GM12864 (cell line): ENCODE measurements around the gene PTPRG.

Source experiments
- DNase-seq: peaks from one replicate; pipeline ENCODE4 v3.0.0-alpha.2; 2011; ENCODE audit warnings: low read depth
- H3K4me3 ChIP-seq: 2 replicates; pipeline ENCODE4 v1.5.1; 2011; ENCODE audit warnings: mild to moderate bottlenecking, low read depth, low read length, control low read depth
- TF ChIP-seq, protein P1 (sequence below): IDR thresholded peaks from 2 replicates; pipeline ENCODE4 v1.5.1; 2011; ENCODE audit warnings: low read depth, mild to moderate bottlenecking, moderate library complexity, low read length, control low read depth, inconsistent platforms; ENCODE audit errors: missing control alignments

PTPRG gene

DNA sequence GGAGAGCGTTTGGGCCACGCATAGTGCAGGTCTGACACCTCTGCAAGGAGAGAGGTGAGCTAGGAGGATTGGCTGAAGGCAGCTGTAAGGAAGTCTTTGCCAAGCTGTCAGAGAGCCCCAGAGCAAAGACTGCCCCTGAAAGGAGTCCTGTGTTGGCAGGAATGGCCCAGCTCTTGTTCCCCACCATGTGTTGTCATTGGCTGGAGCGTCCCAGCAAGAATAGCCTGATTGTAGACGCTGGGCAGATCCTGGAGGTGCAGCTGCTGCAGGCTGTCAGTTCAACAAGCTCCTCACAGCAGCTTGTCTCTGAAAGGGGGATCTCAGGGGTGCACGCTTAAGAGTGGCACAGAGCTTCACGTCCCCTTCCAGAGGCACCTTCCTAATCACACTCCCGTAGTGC lies 574.4 kb downstream of the PTPRG start:
- no peak for DNase-seq
- H3K4me3 ChIP-seq: no peak overlapping the region
- TF ChIP-seq, protein P1, sequence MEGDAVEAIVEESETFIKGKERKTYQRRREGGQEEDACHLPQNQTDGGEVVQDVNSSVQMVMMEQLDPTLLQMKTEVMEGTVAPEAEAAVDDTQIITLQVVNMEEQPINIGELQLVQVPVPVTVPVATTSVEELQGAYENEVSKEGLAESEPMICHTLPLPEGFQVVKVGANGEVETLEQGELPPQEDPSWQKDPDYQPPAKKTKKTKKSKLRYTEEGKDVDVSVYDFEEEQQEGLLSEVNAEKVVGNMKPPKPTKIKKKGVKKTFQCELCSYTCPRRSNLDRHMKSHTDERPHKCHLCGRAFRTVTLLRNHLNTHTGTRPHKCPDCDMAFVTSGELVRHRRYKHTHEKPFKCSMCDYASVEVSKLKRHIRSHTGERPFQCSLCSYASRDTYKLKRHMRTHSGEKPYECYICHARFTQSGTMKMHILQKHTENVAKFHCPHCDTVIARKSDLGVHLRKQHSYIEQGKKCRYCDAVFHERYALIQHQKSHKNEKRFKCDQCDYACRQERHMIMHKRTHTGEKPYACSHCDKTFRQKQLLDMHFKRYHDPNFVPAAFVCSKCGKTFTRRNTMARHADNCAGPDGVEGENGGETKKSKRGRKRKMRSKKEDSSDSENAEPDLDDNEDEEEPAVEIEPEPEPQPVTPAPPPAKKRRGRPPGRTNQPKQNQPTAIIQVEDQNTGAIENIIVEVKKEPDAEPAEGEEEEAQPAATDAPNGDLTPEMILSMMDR: no peak

DNA sequence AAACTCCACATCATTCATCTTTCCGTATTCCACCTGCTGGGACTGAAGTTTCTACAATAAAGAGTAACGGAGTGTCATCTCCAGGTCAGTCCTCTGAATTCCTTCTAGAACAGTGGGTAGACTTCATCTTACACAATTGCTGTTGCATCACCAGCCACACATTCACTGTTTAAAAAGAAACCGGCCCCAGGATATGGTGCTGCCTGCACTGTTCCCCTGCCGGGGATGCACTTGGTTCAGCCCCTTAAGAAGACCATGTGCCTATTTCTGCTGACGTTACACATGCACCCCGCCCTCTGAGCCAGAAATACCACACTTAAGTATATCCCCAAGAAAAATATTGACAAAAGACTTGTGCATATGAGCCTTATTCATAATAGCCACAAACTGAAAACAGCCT lies 578.6 kb downstream of the PTPRG start:
- TF ChIP-seq, protein P1: no peak

DNA sequence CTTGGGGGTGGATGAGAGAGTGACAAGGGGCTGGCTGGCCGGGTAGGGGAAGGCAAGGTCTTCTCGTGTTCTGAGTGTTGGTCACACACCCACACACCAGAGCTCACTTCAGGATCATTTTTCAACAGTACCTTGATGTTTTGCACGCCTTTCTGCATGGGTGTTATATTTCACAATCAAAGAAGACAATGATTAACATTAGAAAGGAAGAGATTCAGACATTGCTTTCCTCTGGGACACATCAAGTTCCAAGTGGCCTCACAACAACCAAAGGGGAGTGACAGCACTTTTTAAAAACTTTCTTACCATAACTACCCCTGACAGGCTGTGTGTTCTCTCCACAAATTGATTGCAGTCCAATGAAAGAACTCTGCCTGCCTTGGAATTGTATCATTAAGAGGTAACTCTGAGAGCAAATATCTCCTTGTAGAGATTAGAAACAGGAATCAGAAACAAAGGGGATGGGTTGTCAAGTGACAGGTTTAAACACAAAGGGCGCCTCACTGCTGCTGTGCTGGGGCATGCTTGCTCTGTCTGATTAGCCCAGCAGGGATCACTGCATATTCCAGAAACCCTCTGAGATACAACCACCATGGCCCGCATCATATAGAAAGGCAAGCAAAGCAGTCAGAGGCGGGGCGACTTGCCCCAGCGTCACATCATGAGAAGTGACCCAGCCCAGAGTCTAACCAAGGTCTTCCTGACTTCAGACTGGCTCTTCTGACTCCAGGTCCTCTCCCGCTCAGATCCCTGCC lies 581.1 kb downstream of the PTPRG start:
- TF ChIP-seq, protein P1: no peak
- no peak for DNase-seq

More for the DNA sequence above, 578.6 kb downstream of the PTPRG start:
- no peak overlapping the region for H3K4me3 ChIP-seq
- no peak for DNase-seq

DNA sequence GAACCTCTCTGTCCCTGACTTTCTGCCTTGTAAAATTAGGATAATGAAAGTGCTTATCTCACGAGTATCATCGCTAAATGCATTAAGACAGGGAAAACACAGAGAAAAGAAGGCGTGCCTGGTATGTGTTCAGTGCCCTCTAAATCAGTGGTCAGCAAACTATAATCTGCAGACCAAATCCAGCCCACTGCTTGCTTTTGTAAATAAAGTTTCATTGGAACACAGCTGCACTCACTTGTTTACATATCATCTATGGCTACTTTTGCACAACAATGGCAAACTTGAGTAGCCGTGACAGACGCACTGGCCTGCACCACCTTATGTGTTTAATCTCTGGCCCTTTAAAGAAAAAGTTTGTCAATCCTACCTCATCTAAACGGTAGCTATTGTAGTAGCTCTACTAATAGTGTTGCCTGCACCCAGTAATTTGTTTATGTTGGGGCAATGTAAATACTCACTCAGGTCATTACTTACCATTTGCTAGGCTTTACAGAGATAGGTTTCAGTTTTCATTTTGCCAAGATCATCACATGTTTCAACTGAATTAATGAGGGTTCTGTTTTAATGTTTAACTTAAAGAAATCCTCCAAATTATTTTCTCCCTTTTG lies 582.6 kb downstream of the PTPRG start:
- DNase-seq: no peak
- TF ChIP-seq, protein P1: no peak
- H3K4me3 ChIP-seq: no peak overlapping the region

More for the DNA sequence above, 581.1 kb downstream of the PTPRG start:
- no peak overlapping the region for H3K4me3 ChIP-seq

DNA sequence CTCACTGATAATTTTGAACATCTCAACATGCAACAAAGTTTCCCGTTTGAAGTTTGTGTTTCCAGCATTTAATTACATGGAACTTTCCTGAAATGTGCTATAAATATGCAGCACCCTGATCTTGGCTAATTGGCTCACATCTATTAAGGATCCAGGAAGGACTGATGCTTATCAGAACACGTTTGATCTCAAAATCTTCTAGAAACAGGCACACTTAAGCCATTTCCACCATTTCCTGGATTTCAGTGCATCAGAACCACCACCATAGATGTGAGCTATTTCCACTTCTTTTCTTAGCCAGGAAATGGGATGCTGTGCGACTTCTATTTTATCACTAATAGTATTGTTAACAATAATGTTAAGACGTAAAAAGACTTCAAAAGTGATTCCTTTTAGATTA lies 583.1 kb downstream of the PTPRG start:
- TF ChIP-seq, protein P1: no peak
- no peak overlapping the region for H3K4me3 ChIP-seq
- DNase-seq: no peak

DNA sequence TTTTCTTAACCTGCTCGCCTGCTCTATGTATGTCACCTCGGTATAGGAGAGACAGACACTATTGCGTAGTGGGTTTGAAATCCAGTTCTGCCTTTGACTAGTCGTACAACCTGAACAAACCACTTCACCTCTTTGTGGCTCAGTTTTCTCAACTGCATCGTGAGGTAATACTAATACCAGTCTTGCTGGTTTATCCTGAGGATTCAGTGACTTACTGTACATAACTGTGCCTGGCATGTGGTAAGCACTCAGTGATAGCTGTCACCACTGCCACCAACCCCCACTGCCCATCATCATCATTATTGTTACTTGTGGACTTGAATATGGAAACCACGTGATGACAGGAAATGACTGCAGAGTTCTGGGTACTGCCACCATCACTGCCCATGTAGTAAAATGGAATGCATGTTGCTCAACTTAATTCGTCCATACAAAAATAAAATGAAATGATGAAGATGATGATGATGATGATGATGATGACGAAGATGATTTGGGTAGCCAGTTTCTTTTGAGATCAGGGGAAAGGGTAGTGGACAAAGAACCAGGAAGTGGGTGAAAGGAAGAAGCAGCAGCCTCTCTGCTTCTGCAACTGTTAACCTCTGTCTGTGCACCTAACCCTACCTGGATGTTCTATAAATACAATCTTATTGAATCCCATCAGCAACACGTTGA lies 583.9 kb downstream of the PTPRG start:
- TF ChIP-seq, protein P1: no peak
- DNase-seq: no peak
- H3K4me3 ChIP-seq: no peak overlapping the region
